Stomach smooth muscle (tissue), 2 donors: ENCODE results near the gene AATK.
"Not testable (repeated sequence)": the region's sequence is repeated elsewhere in the genome, so short reads cannot be mapped to it uniquely, and the experiment has no call there.

Source experiments
- H3K27ac ChIP-seq: one replicate; pipeline ENCODE4 v1.7.0; 2013; ENCODE audit warnings: mild to moderate bottlenecking, low read length, inconsistent platforms
- H3K27me3 ChIP-seq, 2 donors: one replicate each; pipeline ENCODE4 v1.7.0; 2013; ENCODE audit warnings: low read length in 2 of 2; ENCODE audit not compliant: insufficient read depth in 2 of 2, control insufficient read depth in 1 of 2
- H3K36me3 ChIP-seq, 2 donors: one replicate each; pipeline ENCODE4 v1.7.0; 2013; ENCODE audit warnings: low read length in 2 of 2; ENCODE audit not compliant: control insufficient read depth in 2 of 2, insufficient read depth in 2 of 2
- H3K4me1 ChIP-seq: one replicate; pipeline ENCODE4 v1.7.0; 2013; ENCODE audit warnings: low read length; ENCODE audit not compliant: control insufficient read depth, insufficient read depth
- H3K4me3 ChIP-seq, 2 donors: one replicate each; pipeline ENCODE4 v1.7.0; 2013; ENCODE audit warnings: low read length in 2 of 2
- H3K9ac ChIP-seq, 2 donors: one replicate each; pipeline ENCODE4 v1.7.0; 2013; ENCODE audit warnings: low read length in 2 of 2, mild to moderate bottlenecking in 1 of 2
- H3K9me3 ChIP-seq, 2 donors: one replicate each; pipeline ENCODE4 v1.7.0; 2013; ENCODE audit warnings: low read length in 2 of 2; ENCODE audit not compliant: control insufficient read depth in 2 of 2
- donor health status: healthy.
- donor health status: Pancreatic carcinoma.

Gene AATK

GRCh38 chr17:81150377-81151077 lies 15.5 kb downstream of the AATK start:
- no peaks in the 10 kb centered on the region for H3K27me3 ChIP-seq
- no peak overlapping the region for H3K27ac ChIP-seq
- no peak overlapping the region for H3K9ac ChIP-seq
- H3K36me3 ChIP-seq, result no peaks in the 10 kb centered on the region
- H3K4me1 ChIP-seq, result peaks cover 4% of the 10 kb centered on the region
- no peaks in the 10 kb centered on the region for H3K9me3 ChIP-seq
- H3K4me3 ChIP-seq, result no peak overlapping the region

- H3K4me1 ChIP-seq, result peaks cover 4% of the 10 kb centered on the region
- H3K36me3 ChIP-seq, result no peaks in the 10 kb centered on the region
- H3K4me3 ChIP-seq, result no peak overlapping the region
- no peaks in the 10 kb centered on the region for H3K27me3 ChIP-seq
- H3K9me3 ChIP-seq, result no peaks in the 10 kb centered on the region
- H3K9ac ChIP-seq, result no peak overlapping the region
- H3K27ac ChIP-seq, result no peak overlapping the region
These were observed 17.0 kb downstream of the AATK start for GRCh38 chr17:81148986-81149533.

GRCh38 chr17:81148571-81148970 lies 17.4 kb downstream of the AATK start:
- H3K4me1 ChIP-seq, result peaks cover 4% of the 10 kb centered on the region
- no peak overlapping the region for H3K4me3 ChIP-seq
- H3K9me3 ChIP-seq, result no peaks in the 10 kb centered on the region
- H3K27ac ChIP-seq, result no peak overlapping the region
- H3K27me3 ChIP-seq, result no peaks in the 10 kb centered on the region
- no peak overlapping the region for H3K9ac ChIP-seq
- no peaks in the 10 kb centered on the region for H3K36me3 ChIP-seq

- Histone ChIP-seq H3K27ac (no peak overlapping the region), H3K9ac (no peak overlapping the region), H3K27me3 (no peaks in the 10 kb centered on the region), H3K4me3 (no peak overlapping the region), H3K36me3 (no peaks in the 10 kb centered on the region), H3K4me1 (peaks cover 7% of the 10 kb centered on the region), H3K9me3 (no peaks in the 10 kb centered on the region)
These were observed 18.3 kb downstream of the AATK start for GRCh38 chr17:81147701-81148100.

GRCh38 chr17:81146208-81146607 lies 19.8 kb downstream of the AATK start:
- peaks cover 11% of the 10 kb centered on the region for H3K4me1 ChIP-seq
- not testable (repeated sequence) for H3K4me3 ChIP-seq, H3K9ac ChIP-seq, H3K27me3 ChIP-seq, H3K9me3 ChIP-seq, H3K36me3 ChIP-seq, H3K27ac ChIP-seq

- no peaks in the 10 kb centered on the region for H3K27me3 ChIP-seq
- H3K36me3 ChIP-seq, result no peaks in the 10 kb centered on the region
- no peak overlapping the region for H3K27ac ChIP-seq
- H3K4me3 ChIP-seq, result no peak overlapping the region
- H3K4me1 ChIP-seq, result peaks cover 7% of the 10 kb centered on the region
- H3K9ac ChIP-seq, result no peak overlapping the region
- H3K9me3 ChIP-seq, result no peaks in the 10 kb centered on the region
These were observed 21.6 kb downstream of the AATK start for GRCh38 chr17:81144423-81144781.

GRCh38 chr17:81143717-81144422 lies 22.2 kb downstream of the AATK start:
- Histone ChIP-seq H3K36me3 (no peaks in the 10 kb centered on the region), H3K27me3 (no peaks in the 10 kb centered on the region), H3K9ac (no peak overlapping the region), H3K4me3 (no peak overlapping the region), H3K27ac (no peak overlapping the region), H3K4me1 (peaks cover 7% of the 10 kb centered on the region), H3K9me3 (no peaks in the 10 kb centered on the region)

DNA sequence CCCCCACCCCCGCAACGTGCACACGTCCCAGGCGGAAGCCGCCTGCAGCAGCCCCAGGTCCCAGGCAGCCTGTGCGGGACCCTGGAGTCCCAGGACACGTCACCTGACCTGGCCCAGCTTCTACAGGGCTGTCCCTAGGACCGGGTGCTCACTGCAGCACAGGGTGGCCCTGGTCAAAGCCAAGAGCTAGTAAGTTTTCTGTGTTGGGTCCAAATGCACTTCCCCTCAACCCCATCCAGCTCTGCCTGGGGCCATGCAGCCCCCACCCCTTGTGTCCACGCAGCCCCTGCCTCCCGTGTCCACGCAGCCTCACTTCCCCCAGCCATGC lies 22.9 kb downstream of the AATK start:
- Histone ChIP-seq H3K27ac (no peak overlapping the region), H3K4me1 (peaks cover 7% of the 10 kb centered on the region), H3K9me3 (no peaks in the 10 kb centered on the region), H3K4me3 (peak overlapping the region in 1 of 2 donors; percentile 22), H3K36me3 (no peaks in the 10 kb centered on the region), H3K27me3 (no peaks in the 10 kb centered on the region), H3K9ac (no peak overlapping the region)

GRCh38 chr17:81142301-81143199 lies 23.5 kb downstream of the AATK start:
- no peak overlapping the region for H3K9ac ChIP-seq

DNA sequence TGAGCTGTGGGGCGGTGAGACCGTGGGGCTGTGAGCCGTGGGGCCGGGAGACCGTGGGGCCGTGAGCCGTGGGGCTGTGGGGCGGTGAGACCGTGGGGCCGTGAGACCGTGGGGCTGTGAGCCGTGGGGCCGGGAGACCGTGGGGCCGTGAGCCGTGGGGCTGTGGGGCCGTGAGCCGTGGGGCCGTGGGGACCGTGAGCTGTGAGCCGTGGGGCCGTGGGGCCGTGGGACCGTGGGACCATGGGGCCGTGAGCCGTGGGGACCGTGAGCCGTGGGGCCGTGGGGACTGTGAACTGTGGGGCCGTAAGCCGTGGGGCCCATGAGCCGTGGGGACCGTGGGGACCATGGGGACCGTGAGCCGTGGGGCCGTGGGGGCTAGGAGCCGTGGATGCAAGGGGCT lies 25.3 kb downstream of the AATK start:
- H3K9me3 ChIP-seq, result no peaks in the 10 kb centered on the region
- H3K27me3 ChIP-seq, result no peaks in the 10 kb centered on the region
- peaks cover 7% of the 10 kb centered on the region for H3K4me1 ChIP-seq
- H3K4me3 ChIP-seq, result no peak overlapping the region
- H3K36me3 ChIP-seq, result no peaks in the 10 kb centered on the region
- no peak overlapping the region for H3K27ac ChIP-seq
- H3K9ac ChIP-seq, result no peak overlapping the region

More at GRCh38 chr17:81142301-81143199, 23.5 kb downstream of the AATK start:
- H3K27me3 ChIP-seq, result no peaks in the 10 kb centered on the region
- no peaks in the 10 kb centered on the region for H3K9me3 ChIP-seq
- H3K4me3 ChIP-seq, result peak overlapping the region in 1 of 2 donors; percentile 22
- H3K4me1 ChIP-seq, result peaks cover 7% of the 10 kb centered on the region
- H3K36me3 ChIP-seq, result no peaks in the 10 kb centered on the region
- H3K27ac ChIP-seq, result no peak overlapping the region
